Sigmoid colon (tissue), 7 donors: ENCODE results near the gene FOXN1. TPM values are rescaled to one million over a fixed set of nuclear protein-coding genes. Genes with fewer than 3 reads are reported as not detected.

Experiments used
- DNase-seq: peaks from one replicate; pipeline ENCODE4 v3.0.0-alpha.2; 2019
- H3K27ac ChIP-seq, 4 donors: fragments of 200-600 bp; sonication (generic); one replicate each; pipeline ENCODE4 v1.5.1; 2016 to 2019; ENCODE audit warnings: mild to moderate bottlenecking in 1 of 4
- H3K27me3 ChIP-seq, 3 donors: fragments of 200-600 bp; sonication (generic); one replicate each; pipeline ENCODE4 v1.5.1; 2019; ENCODE audit warnings: mild to moderate bottlenecking in 1 of 3
- H3K36me3 ChIP-seq, 4 donors: fragments of 200-600 bp; sonication (generic); one replicate each; pipeline ENCODE4 v1.5.1; 2016 to 2019
- H3K4me1 ChIP-seq, 4 donors: fragments of 200-600 bp; sonication (generic); one replicate each; pipeline ENCODE4 v1.5.1; 2017 to 2019
- H3K4me3 ChIP-seq, 4 donors: fragments of 200-600 bp; sonication (generic); one replicate each; pipeline ENCODE4 v1.5.1; 2017 to 2019; ENCODE audit warnings: mild to moderate bottlenecking in 2 of 4, moderate library complexity in 1 of 4
- H3K9me3 ChIP-seq, 4 donors: fragments of 200-600 bp in 3 of 4; sonication (generic) in 3 of 4; one replicate each; pipeline versions ENCODE4 v1.5.1 to v1.6.1; 2013 to 2019
- EP300 ChIP-seq, 4 donors: sonication (generic); formaldehyde crosslinking; IDR thresholded peaks; one replicate each; pipeline ENCODE4 v1.6.1; 2017; ENCODE audit warnings: antibody characterized with exemption in 4 of 4
- POLR2A ChIP-seq, 2 donors: fragments of 450-650 bp; IDR thresholded peaks; one replicate each; pipeline ENCODE4 v1.6.1; 2016; ENCODE audit warnings: antibody characterized with exemption in 2 of 2, mild to moderate bottlenecking in 2 of 2, moderate library complexity in 2 of 2
- POLR2AphosphoS5 ChIP-seq, 4 donors: sonication (generic); formaldehyde crosslinking; IDR thresholded peaks; one replicate each; pipeline ENCODE4 v1.6.1; 2017; ENCODE audit warnings: antibody characterized with exemption in 4 of 4
- WGBS, 2 donors: extraction: QIAGEN DNeasy Blood & Tissue Kit; methylation state at CpG; one replicate each; pipeline ENCODE4 v1.1.7; 2013; 5-methylcytosine and 5-hydroxymethylcytosine counted together
- intact Hi-C: fragments of 100-400 bp; cut with DNase I; formaldehyde crosslinking; loops from one replicate; pipeline ENCODE4 v1.15.1; 2023
- polyA plus RNA-seq, 3 donors: library from polyadenylated mRNA; stranded (reverse); fragments of 200-250 nt; gene quantifications; one replicate each; pipeline ENCODE4 v1.2.3, GENCODE V29; 2013
- total RNA-seq, 4 donors: library from RNA; depleted of rRNA; stranded (reverse); fragments of >200 nt; gene quantifications; one replicate each; pipeline ENCODE4 v1.1.0, GENCODE V29; 2016
- TF ChIP-seq, protein P1 (sequence below), 4 experiments: fragments of 450-650 bp in 3 of 4; fragments of 200-600 bp in 1 of 4; IDR thresholded peaks; one replicate each; pipeline ENCODE4 v1.5.1; 2016 to 2019; ENCODE audit warnings: antibody characterized with exemption in 4 of 4, mild to moderate bottlenecking in 3 of 4, moderate library complexity in 2 of 4
- donor health status: healthy with polysubstance abuse.
- donor health status: Bipolar disorder and iron deficiency.
- donor health status: healthy.

The FOXN1 gene
- total and polyA plus RNA-seq, 7 donors: 0.23 to 0.60 (median 0.38) TPM; not detected in 4

DNA sequence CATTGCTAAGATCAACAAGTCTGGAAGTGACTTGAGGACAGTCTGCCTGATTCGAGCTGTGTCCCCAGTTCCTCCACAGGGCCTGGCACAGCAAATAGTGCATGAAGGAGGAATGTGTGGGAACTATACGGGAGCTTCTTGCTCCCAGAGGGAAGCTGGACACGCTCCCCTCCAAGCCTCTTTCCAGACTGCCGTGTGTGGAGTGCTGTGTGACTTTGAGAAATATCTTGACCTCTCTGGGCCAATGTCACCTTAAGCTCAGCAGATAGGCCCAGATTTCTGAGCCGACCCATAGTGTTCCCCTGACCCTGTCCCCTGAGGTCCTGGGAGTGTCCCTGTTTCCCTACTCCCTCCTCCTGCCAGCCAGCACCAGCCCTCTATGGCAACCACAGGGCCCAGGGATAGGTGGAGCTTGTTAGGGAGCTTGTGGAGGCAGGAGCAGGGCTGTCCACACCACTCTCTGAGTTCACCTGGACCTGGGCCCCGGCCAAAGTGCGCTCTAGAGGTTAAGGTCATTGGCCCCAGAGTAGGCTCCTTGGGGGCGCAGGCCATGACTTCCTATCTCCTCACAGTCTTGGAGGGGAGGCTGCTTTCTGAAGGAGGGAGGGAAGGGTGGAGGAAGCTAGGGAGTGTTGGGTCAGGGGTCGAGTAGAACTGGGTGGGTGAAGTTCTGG lies 6.3 kb upstream of the FOXN1 start:
- no peak for DNase-seq
- Histone ChIP-seq H3K4me1 (no peaks in the 10 kb centered on the region), H3K4me3 (no peak overlapping the region), H3K36me3 (no peaks in the 10 kb centered on the region), H3K27ac (no peak overlapping the region), H3K9me3 (no peaks in the 10 kb centered on the region), H3K27me3 (peaks cover 0 to 8% (median 0%) of the 10 kb centered on the region in 3 donors)
- intact Hi-C loops: no loop called here
- TF ChIP-seq, protein P1, sequence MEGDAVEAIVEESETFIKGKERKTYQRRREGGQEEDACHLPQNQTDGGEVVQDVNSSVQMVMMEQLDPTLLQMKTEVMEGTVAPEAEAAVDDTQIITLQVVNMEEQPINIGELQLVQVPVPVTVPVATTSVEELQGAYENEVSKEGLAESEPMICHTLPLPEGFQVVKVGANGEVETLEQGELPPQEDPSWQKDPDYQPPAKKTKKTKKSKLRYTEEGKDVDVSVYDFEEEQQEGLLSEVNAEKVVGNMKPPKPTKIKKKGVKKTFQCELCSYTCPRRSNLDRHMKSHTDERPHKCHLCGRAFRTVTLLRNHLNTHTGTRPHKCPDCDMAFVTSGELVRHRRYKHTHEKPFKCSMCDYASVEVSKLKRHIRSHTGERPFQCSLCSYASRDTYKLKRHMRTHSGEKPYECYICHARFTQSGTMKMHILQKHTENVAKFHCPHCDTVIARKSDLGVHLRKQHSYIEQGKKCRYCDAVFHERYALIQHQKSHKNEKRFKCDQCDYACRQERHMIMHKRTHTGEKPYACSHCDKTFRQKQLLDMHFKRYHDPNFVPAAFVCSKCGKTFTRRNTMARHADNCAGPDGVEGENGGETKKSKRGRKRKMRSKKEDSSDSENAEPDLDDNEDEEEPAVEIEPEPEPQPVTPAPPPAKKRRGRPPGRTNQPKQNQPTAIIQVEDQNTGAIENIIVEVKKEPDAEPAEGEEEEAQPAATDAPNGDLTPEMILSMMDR (IDR thresholded peaks at IDR 0.05): no peak
- WGBS, 2 donors: 51 to 74% methylated on average over 9 of the region's 9 CpGs

GRCh38 chr17:28500712-28501379 lies 5.3 kb upstream of the FOXN1 start:
- Histone ChIP-seq H3K27me3 (peaks cover 0 to 3% (median 1%) of the 10 kb centered on the region in 3 donors), H3K4me1 (no peaks in the 10 kb centered on the region), H3K36me3 (no peaks in the 10 kb centered on the region), H3K27ac (no peak overlapping the region), H3K9me3 (no peaks in the 10 kb centered on the region), H3K4me3 (no peak overlapping the region)
- DNase-seq: no peak
- intact Hi-C loops: no loop called here
- TF ChIP-seq POLR2A (IDR thresholded peaks at IDR 0.05) (no peak), POLR2AphosphoS5 (IDR thresholded peaks at IDR 0.05) (no peak), EP300 (IDR thresholded peaks at IDR 0.05) (no peak)
- TF ChIP-seq, protein P1 (IDR thresholded peaks at IDR 0.05): no peak
- WGBS, 2 donors: 46 to 59% methylated on average over 13 of the region's 13 CpGs

- H3K36me3 ChIP-seq: no peaks in the 10 kb centered on the region
- H3K27ac ChIP-seq: no peak overlapping the region
- H3K4me1 ChIP-seq: no peaks in the 10 kb centered on the region
- WGBS, 2 donors: 62 to 75% methylated on average over 3 of the region's 3 CpGs
- H3K4me3 ChIP-seq: no peak overlapping the region
- H3K9me3 ChIP-seq: no peaks in the 10 kb centered on the region
- TF ChIP-seq, protein P1 (IDR thresholded peaks at IDR 0.05): no peak
- TF ChIP-seq EP300 (IDR thresholded peaks at IDR 0.05) (no peak), POLR2A (IDR thresholded peaks at IDR 0.05) (no peak), POLR2AphosphoS5 (IDR thresholded peaks at IDR 0.05) (no peak)
- intact Hi-C loops: no loop called here
- no peak for DNase-seq
- H3K27me3 ChIP-seq: peaks cover 0 to 5% (median under 1%) of the 10 kb centered on the region in 3 donors
These were observed 4.5 kb upstream of the FOXN1 start for GRCh38 chr17:28501421-28502284.

DNA sequence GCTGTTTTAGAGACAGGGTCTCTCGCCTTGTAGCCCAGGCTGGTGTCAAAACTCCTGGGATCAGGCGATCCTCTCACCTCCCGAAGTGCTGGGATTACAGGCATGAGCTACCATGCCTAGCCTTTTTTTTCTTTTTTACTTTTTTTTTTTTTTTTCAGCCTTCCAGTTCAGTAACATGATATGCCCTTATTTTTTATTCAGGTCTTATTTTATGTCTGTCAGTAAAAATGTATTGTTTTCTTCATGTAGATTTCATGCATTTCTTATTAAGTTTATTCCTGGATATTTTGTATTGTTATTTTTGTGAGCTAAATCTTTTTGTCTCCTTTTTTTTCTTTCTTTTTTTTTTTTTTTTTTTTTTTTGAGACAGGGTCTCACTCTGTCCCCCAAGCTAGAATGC lies 2.7 kb upstream of the FOXN1 start:
- 88 to 93% methylated on average over 3 of the region's 3 CpGs for WGBS, 2 donors
- intact Hi-C loops: no loop called here

More for the DNA sequence above, 2.7 kb upstream of the FOXN1 start:
- H3K9me3 ChIP-seq: no peaks in the 10 kb centered on the region
- TF ChIP-seq POLR2A (IDR thresholded peaks at IDR 0.05) (no peak), POLR2AphosphoS5 (IDR thresholded peaks at IDR 0.05) (no peak), EP300 (IDR thresholded peaks at IDR 0.05) (no peak)
- TF ChIP-seq, protein P1 (IDR thresholded peaks at IDR 0.05): no peak
- no peak for DNase-seq
- no peak overlapping the region for H3K4me3 ChIP-seq
- no peaks in the 10 kb centered on the region for H3K36me3 ChIP-seq
- no peak overlapping the region for H3K27ac ChIP-seq
- no peaks in the 10 kb centered on the region for H3K4me1 ChIP-seq
- H3K27me3 ChIP-seq: peaks cover 5 to 19% (median 8%) of the 10 kb centered on the region in 3 donors
